ENCODE measurements around the gene RBM33.
"Not testable (repeated sequence)": the region's sequence is repeated elsewhere in the genome, so short reads cannot be mapped to it uniquely, and the experiment has no call there.

The RBM33 gene

GRCh38 chr7:155665079-155665956 is 20.9 kb downstream of the RBM33 start:
- no peak for DNase-seq

GRCh38 chr7:155665957-155666287 is 21.5 kb downstream of the RBM33 start:
- DNase-seq: no peak

GRCh38 chr7:155667241-155667829 is 22.9 kb downstream of the RBM33 start:
- no peak for DNase-seq

- DNase-seq: no peak
Observed at GRCh38 chr7:155669717-155670505, 25.4 kb downstream of the RBM33 start.

- no peak for DNase-seq
Observed at GRCh38 chr7:155670521-155670920, 26.1 kb downstream of the RBM33 start.

- DNase-seq: no peak
Observed at GRCh38 chr7:155674556-155674955, 30.1 kb downstream of the RBM33 start.

GRCh38 chr7:155676052-155676451 is 31.6 kb downstream of the RBM33 start:
- DNase-seq: no peak

GRCh38 chr7:155677688-155678087 is 33.2 kb downstream of the RBM33 start:
- DNase-seq: no peak

- DNase-seq: no peak
Observed at GRCh38 chr7:155680124-155680523, 35.7 kb downstream of the RBM33 start.

GRCh38 chr7:155680864-155681263 is 36.4 kb downstream of the RBM33 start:
- no peak for DNase-seq

- no peak for DNase-seq
Observed at GRCh38 chr7:155681663-155682062, 37.2 kb downstream of the RBM33 start.

GRCh38 chr7:155682484-155682883 is 38.0 kb downstream of the RBM33 start:
- no peak for DNase-seq

- DNase-seq: no peak
Observed at GRCh38 chr7:155683098-155683497, 38.6 kb downstream of the RBM33 start.

GRCh38 chr7:155683714-155684113 is 39.3 kb downstream of the RBM33 start:
- no peak for DNase-seq

- DNase-seq: no peak
Observed at GRCh38 chr7:155684543-155684942, 40.1 kb downstream of the RBM33 start.

GRCh38 chr7:155685070-155685790 is 40.8 kb downstream of the RBM33 start:
- DNase-seq: no peak

- DNase-seq: no peak
Observed at GRCh38 chr7:155685791-155686160, 41.3 kb downstream of the RBM33 start.

GRCh38 chr7:155686620-155687324 is 42.3 kb downstream of the RBM33 start:
- not testable (repeated sequence) for DNase-seq

- DNase-seq: not testable (repeated sequence)
Observed at GRCh38 chr7:155688237-155688636, 43.8 kb downstream of the RBM33 start.

- DNase-seq: not testable (repeated sequence)
Observed at GRCh38 chr7:155690655-155691054, 46.2 kb downstream of the RBM33 start.

GRCh38 chr7:155692317-155692716 is 47.9 kb downstream of the RBM33 start:
- DNase-seq: no peak

GRCh38 chr7:155693826-155694225 is 49.4 kb downstream of the RBM33 start:
- no peak for DNase-seq

Measured in NCI-H2081 treated with DMSO at 0.1 percent for 48 hours (cell line).